ENCODE results near the gene CAP2.

- TF ChIP-seq CTCF (IDR thresholded peaks at IDR 0.05) (no peak), POLR2AphosphoS5 (IDR thresholded peaks at IDR 0.05; ENCODE audit: low read depth, low read length) (no peak), REST (IDR thresholded peaks at IDR 0.05; ENCODE audit: insufficient read depth in 1 of 2, low read depth in 2 of 2, low read length in 1 of 2) (no peak), SIN3A (IDR thresholded peaks at IDR 0.05; ENCODE audit: borderline replicate concordance, insufficient read depth, low read depth, low read length) (no peak)
These were observed 113.6 kb downstream of the CAP2 start for GRCh38 chr6:17506962-17507361.
